SK-N-SH (cell line): Measurements from ENCODE around the gene STYXL2. TPM values are rescaled to one million over a fixed set of nuclear protein-coding genes. Genes with fewer than 3 reads are reported as not detected.

Source experiments
- CTCF ChIA-PET: fragments of 300-600, 350-600 bp; formaldehyde crosslinking; extraction: SDS; loops from one replicate; lab custom pipeline; 2021; lab: Yijun Ruan, JAX
- POLR2A ChIA-PET: fragments of 350-600 bp; sonication (Branson Sonifier 250); formaldehyde crosslinking; extraction: SDS; loops from one replicate; lab custom pipeline; 2020; ENCODE audit warnings: antibody characterized with exemption, inconsistent platforms; lab: Yijun Ruan, JAX
- DNase-seq: peaks from one replicate; pipeline ENCODE4 v3.0.0; 2012
- H2AFZ ChIP-seq: fragments of 200-600 bp; sonication (generic); 2 replicates; pipeline ENCODE4 v1.8.1; 2016; ENCODE audit warnings: antibody characterized with exemption, mild to moderate bottlenecking, low read depth
- H3F3A ChIP-seq: fragments of 200-600 bp; sonication (generic); replicated peaks from 2 replicates; pipeline ENCODE3; 2016; ENCODE audit warnings: antibody characterized with exemption, mild to moderate bottlenecking; ENCODE audit not compliant: insufficient read depth
- H3K27ac ChIP-seq, 2 experiments: fragments of 200-500 bp in 1 of 2; fragments of 200-600 bp in 1 of 2; sonication (Bioruptor generic) in 1 of 2; sonication (generic), shearing (Covaris generic) in 1 of 2; 2 replicates each; pipeline versions ENCODE4 v1.5.1 to v1.6.1; 2014 to 2016; ENCODE audit warnings: low read depth in 2 of 2, inconsistent platforms in 1 of 2, low read length in 1 of 2, mild to moderate bottlenecking in 1 of 2, mixed read lengths in 1 of 2
- H3K27me3 ChIP-seq: fragments of 200-600 bp; sonication (generic), shearing (Covaris generic); 2 replicates; pipeline ENCODE4 v1.6.1; 2016; ENCODE audit warnings: mixed run types; ENCODE audit not compliant: insufficient read depth
- H3K36me3 ChIP-seq, 2 experiments: fragments of 200-500 bp in 1 of 2; fragments of 200-600 bp in 1 of 2; sonication (Bioruptor generic) in 1 of 2; sonication (generic) in 1 of 2; replicated peaks in 1 of 2; 2 replicates each; pipeline versions ENCODE3 to v1.5.1; 2014 to 2016; ENCODE audit warnings: low read length in 1 of 2, mild to moderate bottlenecking in 1 of 2; ENCODE audit not compliant: insufficient read depth in 2 of 2, control insufficient read depth in 1 of 2
- H3K4me1 ChIP-seq, 2 experiments: fragments of 200-500 bp in 1 of 2; fragments of 200-600 bp in 1 of 2; sonication (Bioruptor generic) in 1 of 2; sonication (generic), shearing (Covaris generic) in 1 of 2; 2 replicates each; pipeline versions ENCODE4 v1.5.1 to v1.6.1; 2014 to 2016; ENCODE audit warnings: low read depth in 1 of 2, low read length in 1 of 2, mixed run types in 1 of 2; ENCODE audit not compliant: insufficient read depth in 2 of 2, control insufficient read depth in 1 of 2
- H3K4me2 ChIP-seq: fragments of 200-600 bp; sonication (generic), shearing (Covaris generic); 2 replicates; pipeline ENCODE4 v1.6.1; 2017; ENCODE audit warnings: mixed run types
- H3K4me3 ChIP-seq, 2 experiments: fragments of 200-500 bp in 1 of 2; fragments of 200-600 bp in 1 of 2; sonication (Bioruptor generic) in 1 of 2; sonication (generic), shearing (Covaris generic) in 1 of 2; 2 replicates each; pipeline versions ENCODE4 v1.5.1 to v1.8.1; 2014 to 2016; ENCODE audit warnings: low read depth in 2 of 2, inconsistent platforms in 1 of 2, low read length in 1 of 2, mild to moderate bottlenecking in 1 of 2, mixed read lengths in 1 of 2, moderate library complexity in 1 of 2
- H3K79me2 ChIP-seq: fragments of 200-600 bp; sonication (generic); 2 replicates; pipeline ENCODE4 v1.8.1; 2017; ENCODE audit warnings: mild to moderate bottlenecking; ENCODE audit not compliant: insufficient read depth
- H3K9ac ChIP-seq: fragments of 200-600 bp; sonication (generic); 2 replicates; pipeline ENCODE4 v1.6.1; 2017; ENCODE audit warnings: mixed run types
- H3K9me2 ChIP-seq: fragments of 200-600 bp; sonication (generic); 2 replicates; pipeline ENCODE4 v1.6.1; 2017; ENCODE audit warnings: mixed run types
- H3K9me3 ChIP-seq: fragments of 200-600 bp; sonication (generic); 2 replicates; pipeline ENCODE4 v1.6.1; 2017; ENCODE audit warnings: mixed run types, mild to moderate bottlenecking, moderate library complexity
- H4K20me1 ChIP-seq: fragments of 200-600 bp; sonication (generic); 2 replicates; pipeline ENCODE4 v1.6.1; 2017; ENCODE audit warnings: mild to moderate bottlenecking, mixed run types; ENCODE audit not compliant: insufficient read depth
- CTCF ChIP-seq: fragments of 200-600 bp; sonication (generic); IDR thresholded peaks from 2 replicates; pipeline ENCODE4 v1.6.1; 2017; ENCODE audit warnings: antibody characterized with exemption, mild to moderate bottlenecking, moderate library complexity
- ELF1 ChIP-seq: IDR thresholded peaks from 2 replicates; pipeline ENCODE4 v1.4.0; 2012
- EP300 ChIP-seq, 2 experiments: IDR thresholded peaks; 2 replicates each; pipeline versions ENCODE4 v1.4.0 to v1.6.1; 2012; ENCODE audit warnings: borderline replicate concordance in 1 of 2, low read depth in 1 of 2, low read length in 1 of 2
- EZH2phosphoT487 ChIP-seq: fragments of 200-600 bp; sonication (generic); IDR thresholded peaks from 2 replicates; pipeline ENCODE4 v1.6.1; 2017; ENCODE audit warnings: low read depth, mixed run types, mild to moderate bottlenecking, antibody characterized with exemption, moderate library complexity, borderline replicate concordance
- FOSL2 ChIP-seq: IDR thresholded peaks from 2 replicates; pipeline ENCODE4 v1.4.0; 2012; ENCODE audit warnings: low read depth, mild to moderate bottlenecking, moderate library complexity, borderline replicate concordance
- JUND ChIP-seq: IDR thresholded peaks from 2 replicates; pipeline ENCODE4 v1.4.0; 2012
- MAX ChIP-seq: IDR thresholded peaks from 2 replicates; pipeline ENCODE4 v1.4.0; 2012; ENCODE audit warnings: low read depth
- MEF2A ChIP-seq: IDR thresholded peaks from 2 replicates; pipeline ENCODE4 v1.4.0; 2012; ENCODE audit warnings: low read depth, borderline replicate concordance
- MXI1 ChIP-seq: IDR thresholded peaks from 2 replicates; pipeline ENCODE4 v1.6.1; 2012; ENCODE audit warnings: mild to moderate bottlenecking, low read depth, low read length, improper control_type of control experiment
- PBX3 ChIP-seq: IDR thresholded peaks from 2 replicates; pipeline ENCODE4; 2012
- POLR2AphosphoS5 ChIP-seq: IDR thresholded peaks from 2 replicates; pipeline ENCODE4 v1.6.1; 2012; ENCODE audit warnings: low read depth, low read length
- RAD21 ChIP-seq: IDR thresholded peaks from 2 replicates; pipeline ENCODE4 v1.6.1; 2012; ENCODE audit warnings: mild to moderate bottlenecking, low read length
- SIN3A ChIP-seq: IDR thresholded peaks from 2 replicates; pipeline ENCODE4 v1.6.1; 2012; ENCODE audit warnings: low read depth, mild to moderate bottlenecking, low read length, moderate library complexity, borderline replicate concordance
- SMC3 ChIP-seq: IDR thresholded peaks from 2 replicates; pipeline ENCODE4 v1.6.1; 2012; ENCODE audit warnings: low read depth, low read length, improper control_type of control experiment
- TAF1 ChIP-seq: IDR thresholded peaks from 2 replicates; pipeline ENCODE4 v1.6.1; 2012; ENCODE audit warnings: low read depth, mild to moderate bottlenecking, low read length, moderate library complexity, borderline replicate concordance
- USF1 ChIP-seq: IDR thresholded peaks from 2 replicates; pipeline ENCODE4 v1.4.0; 2012; ENCODE audit warnings: low read depth, borderline replicate concordance
- USF2 ChIP-seq: fragments of 150-350 bp; IDR thresholded peaks from 2 replicates; pipeline ENCODE4 v1.6.1; 2017; ENCODE audit warnings: antibody characterized with exemption, low read length, low read depth, borderline replicate concordance
- WGBS: methylation state at CpG from one replicate; pipeline ENCODE4 v1.1.6; 2017; ENCODE audit warnings: low lambda C conversion rate; 5-methylcytosine and 5-hydroxymethylcytosine counted together
- polyA plus RNA-seq, 3 experiments: library from polyadenylated mRNA; depleted of rRNA; stranded (reverse); fragments of >200 nt; gene quantifications; 2 replicates each; pipeline ENCODE4 v1.2.3, GENCODE V29; 2012

STYXL2 gene
- polyA plus RNA-seq, 1 of the 3 experiments (the other 2 are of a cell fraction), result not detected

GRCh38 chr1:167065471-167065870, 28.4 kb upstream of the STYXL2 start:
- Histone ChIP-seq H4K20me1 (no peaks in the 10 kb centered on the region), H3K9me2 (no peaks in the 10 kb centered on the region), H3K27ac (no peak overlapping the region), H2AFZ (no peak overlapping the region), H3K9me3 (no peaks in the 10 kb centered on the region), H3K27me3 (no peaks in the 10 kb centered on the region; the same call in 1 of the 2 replicates), H3K4me2 (no peak overlapping the region), H3K4me1 (no peaks in the 10 kb centered on the region; a peak in 2 of 4 replicates), H3F3A (no peaks in the 10 kb centered on the region), H3K9ac (no peak overlapping the region), H3K36me3 (no peaks in the 10 kb centered on the region), H3K4me3 (no peak overlapping the region), H3K79me2 (no peaks in the 10 kb centered on the region)
- POLR2A ChIA-PET, result no interaction called here
- no peak for DNase-seq
- TF ChIP-seq PBX3, result no peak
- TF ChIP-seq EZH2phosphoT487, result no peak
- TF ChIP-seq SIN3A, result no peak
- TF ChIP-seq USF1, result no peak
- TF ChIP-seq EP300 (IDR thresholded peaks at IDR 0.05; ENCODE audit: borderline replicate concordance in 1 of 2, low read depth in 1 of 2, low read length in 1 of 2), result no peak
- WGBS, result 57% methylated on average over 8 of the region's 8 CpGs
- CTCF ChIA-PET, result interaction anchor here (0.6 to 19.2 kb wide), 12 partner anchors 10 to 586 kb away, joined by 3 to 769 read pairs (median 6); partner anchors contain the start of gene POU2F1

- H3K9me3 ChIP-seq, result no peaks in the 10 kb centered on the region
- peak; percentile 91 for DNase-seq
- peak overlapping the region; percentile 67 for H3K4me2 ChIP-seq
- no peaks in the 10 kb centered on the region for H3K9me2 ChIP-seq
- no peaks in the 10 kb centered on the region for H3F3A ChIP-seq
- no peaks in the 10 kb centered on the region; a peak in 2 of 4 replicates for H3K4me1 ChIP-seq
- TF ChIP-seq MAX (0 out of 2 replicates have a peak, but pooled peaks have one; percentile 39), SMC3 (peak; percentile 88), USF2 (no peak), RAD21 (peak; percentile 96), TAF1 (no peak), FOSL2 (no peak), MEF2A (no peak), POLR2AphosphoS5 (no peak), JUND (no peak), MXI1 (peak; percentile 59; the same call in 1 of the 2 replicates), ELF1 (no peak), CTCF (peak; percentile 94), EZH2phosphoT487 (no peak)
- no peaks in the 10 kb centered on the region; the same call in 1 of the 2 replicates for H3K27me3 ChIP-seq
- ChIA-PET CTCF (interaction anchor here (0.6 to 19.2 kb wide), 41 partner anchors 8 to 624 kb away, joined by 3 to 769 read pairs (median 4); partner anchors contain the start of genes CREG1 and POU2F1), POLR2A (no interaction called here)
- no peaks in the 10 kb centered on the region for H4K20me1 ChIP-seq
- H3K36me3 ChIP-seq, result no peaks in the 10 kb centered on the region
- WGBS, result 5% methylated on average over 31 of the region's 31 CpGs
- H2AFZ ChIP-seq, result peak overlapping the region; percentile 56; the same call in 1 of the 2 replicates
- no peak overlapping the region for H3K27ac ChIP-seq
- H3K9ac ChIP-seq, result no peak overlapping the region
- no peaks in the 10 kb centered on the region for H3K79me2 ChIP-seq
- H3K4me3 ChIP-seq, result peak overlapping the region; percentile 30 to 47; a peak in 3 of 4 replicates
Observed at GRCh38 chr1:167066333-167067122, 27.3 kb upstream of the STYXL2 start.
